CD4-positive, alpha-beta T cell treated with Interferon alpha-2 for 1 hour (primary cell): Measurements from ENCODE around the gene ELP4.

Source experiments
- DNase-seq, 2 donors: peaks; one replicate each; pipeline ENCODE4 v3.0.0-alpha.2; 2020 to 2022

ELP4 gene

GRCh38 chr11:31825838-31826484 lies 316.4 kb downstream of the ELP4 start:
- DNase-seq: no peak

DNA sequence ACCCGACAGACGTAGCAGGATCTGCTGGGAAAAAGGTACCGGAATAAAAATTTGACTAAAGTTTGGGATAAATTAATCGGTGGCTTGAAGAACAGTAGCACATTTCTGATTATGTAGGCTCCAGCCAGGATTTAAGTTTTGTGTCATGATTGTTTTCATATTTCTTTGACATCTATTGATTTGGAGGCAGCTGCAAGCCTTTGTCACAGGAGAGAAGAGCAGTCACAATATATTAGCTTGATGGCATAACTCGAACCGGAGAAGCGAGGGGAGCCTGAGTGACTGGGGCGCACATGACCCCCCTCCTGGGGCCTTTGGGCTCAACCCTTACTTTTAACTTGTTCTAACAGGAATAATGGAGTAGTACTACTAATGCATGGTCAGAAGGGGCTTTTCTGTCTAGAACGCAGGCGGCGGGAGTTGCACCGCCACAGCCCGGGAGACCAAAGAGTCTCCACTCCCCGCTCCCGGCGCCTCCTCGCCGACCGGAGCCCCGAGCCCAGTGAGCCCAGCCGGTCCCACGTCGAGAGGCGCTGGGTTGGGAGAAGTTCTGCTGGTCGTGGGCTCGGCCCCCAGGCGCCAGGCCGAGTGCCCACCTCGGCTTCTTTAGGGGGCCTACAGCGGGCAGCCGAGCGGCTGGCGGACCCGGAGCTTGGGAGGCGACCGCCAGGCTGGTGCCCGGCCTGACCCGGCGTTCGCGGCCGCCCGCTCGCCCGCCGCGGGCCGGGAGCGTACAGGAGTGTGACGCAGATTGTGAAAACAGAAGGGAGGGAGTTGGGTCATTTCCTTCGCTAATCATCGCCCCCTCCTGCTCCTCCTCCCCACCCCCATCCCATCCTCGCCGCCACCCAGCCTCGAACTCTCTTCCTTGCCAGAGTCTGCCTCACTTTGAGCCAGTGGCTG lies 317.2 kb downstream of the ELP4 start:
- no peak for DNase-seq

GRCh38 chr11:31827455-31828206 lies 318.1 kb downstream of the ELP4 start:
- DNase-seq: no peak

- no peak for DNase-seq
These were observed 318.6 kb downstream of the ELP4 start for GRCh38 chr11:31828217-31828616.

DNA sequence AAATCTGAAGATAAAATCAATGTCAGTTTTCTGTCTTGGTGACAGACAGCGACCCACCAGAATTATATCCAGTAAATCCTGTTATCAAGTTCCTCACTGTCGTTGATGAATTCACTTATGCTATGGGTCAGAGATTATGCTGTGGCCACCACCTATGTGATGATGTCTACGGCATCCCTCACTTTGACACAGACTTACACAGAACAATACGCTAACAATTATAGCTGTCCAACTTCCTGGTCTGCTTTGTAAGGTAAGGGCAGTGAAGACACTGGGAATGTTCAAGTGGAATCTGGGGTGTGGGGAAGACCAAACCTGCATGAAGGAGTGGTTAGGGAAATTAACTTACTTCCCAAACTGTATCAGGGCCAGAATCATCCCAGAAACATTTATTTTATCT lies 320.8 kb downstream of the ELP4 start:
- no peak for DNase-seq

- DNase-seq: no peak
These were observed 324.7 kb downstream of the ELP4 start for GRCh38 chr11:31834237-31834636.
